Type B pancreatic cell (in vitro differentiated cells): ENCODE data around the gene OSTM1. TPM values are rescaled to one million over a fixed set of nuclear protein-coding genes. Genes with fewer than 3 reads are reported as not detected.

ENCODE experiments used
- DNase-seq: peaks from one replicate; pipeline ENCODE4 v3.0.0; 2021; ENCODE audit warnings: mixed read lengths; ENCODE audit not compliant: unreplicated experiment; ENCODE audit errors: extremely low spot score
- H3K27ac Mint-ChIP-seq: 2 replicates; pipeline ENCODE4 v1.8.0; 2021; ENCODE audit warnings: mild to moderate bottlenecking, mixed read lengths
- H3K27me3 Mint-ChIP-seq: 2 replicates; pipeline ENCODE4 v1.8.0; 2021; ENCODE audit warnings: mixed read lengths
- H3K36me3 Mint-ChIP-seq: 2 replicates; pipeline ENCODE4 v1.8.0; 2021; ENCODE audit warnings: mixed read lengths
- H3K4me1 Mint-ChIP-seq: one replicate; pipeline ENCODE4 v1.8.0; 2021; ENCODE audit warnings: mixed read lengths; ENCODE audit not compliant: unreplicated experiment
- H3K4me3 Mint-ChIP-seq: 2 replicates; pipeline ENCODE4 v1.8.0; 2021; ENCODE audit warnings: mild to moderate bottlenecking, mixed read lengths
- H3K9me3 Mint-ChIP-seq: 2 replicates; pipeline ENCODE4 v1.8.0; 2021; ENCODE audit warnings: mixed read lengths
- total RNA-seq: library from RNA; stranded (reverse); gene quantifications from 2 replicates; pipeline ENCODE4 v1.2.1, GENCODE V29; 2021; ENCODE audit warnings: low replicate concordance
- TF ChIP-seq, protein P1 (sequence below): fragments of 200-600 bp; sonication (generic); conservative IDR thresholded peaks from 2 replicates; pipeline ENCODE4 v1.5.0; 2021; ENCODE audit warnings: antibody characterized with exemption, mild to moderate bottlenecking

Gene OSTM1
- total RNA-seq, 1 donor from 2014 or later: 14.5 TPM

DNA sequence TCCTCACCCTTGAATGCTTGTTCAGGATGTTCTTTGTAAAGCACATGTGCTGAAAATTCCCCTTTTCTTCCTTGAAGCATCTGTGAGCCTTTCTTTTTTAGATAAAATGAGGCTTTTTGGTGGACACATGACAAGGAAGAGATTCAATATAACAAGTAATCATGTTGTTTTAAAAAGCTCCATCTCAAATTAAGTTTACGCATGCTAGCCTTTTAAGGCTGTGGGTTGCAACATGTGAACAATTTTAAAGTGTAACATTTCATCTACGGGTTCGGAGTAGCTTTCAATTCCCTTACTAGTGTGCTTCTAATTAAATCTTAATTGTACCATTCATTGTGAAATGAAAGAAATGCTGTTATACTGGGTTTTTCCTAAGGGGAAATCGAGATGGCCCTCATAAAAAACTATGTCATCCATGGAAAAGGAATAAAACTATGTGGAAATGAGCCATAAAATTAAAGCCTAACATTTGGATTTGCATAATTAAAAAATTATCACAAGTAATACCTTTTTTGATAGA, 19.3 kb upstream of the OSTM1 start:
- H3K4me3 Mint-ChIP-seq: no peak overlapping the region
- H3K36me3 Mint-ChIP-seq: no peaks in the 10 kb centered on the region
- DNase-seq: no peak
- H3K27me3 Mint-ChIP-seq: peaks cover 7% of the 10 kb centered on the region
- no peaks in the 10 kb centered on the region for H3K4me1 Mint-ChIP-seq
- no peak overlapping the region for H3K27ac Mint-ChIP-seq
- H3K9me3 Mint-ChIP-seq: no peaks in the 10 kb centered on the region
- TF ChIP-seq, protein P1, sequence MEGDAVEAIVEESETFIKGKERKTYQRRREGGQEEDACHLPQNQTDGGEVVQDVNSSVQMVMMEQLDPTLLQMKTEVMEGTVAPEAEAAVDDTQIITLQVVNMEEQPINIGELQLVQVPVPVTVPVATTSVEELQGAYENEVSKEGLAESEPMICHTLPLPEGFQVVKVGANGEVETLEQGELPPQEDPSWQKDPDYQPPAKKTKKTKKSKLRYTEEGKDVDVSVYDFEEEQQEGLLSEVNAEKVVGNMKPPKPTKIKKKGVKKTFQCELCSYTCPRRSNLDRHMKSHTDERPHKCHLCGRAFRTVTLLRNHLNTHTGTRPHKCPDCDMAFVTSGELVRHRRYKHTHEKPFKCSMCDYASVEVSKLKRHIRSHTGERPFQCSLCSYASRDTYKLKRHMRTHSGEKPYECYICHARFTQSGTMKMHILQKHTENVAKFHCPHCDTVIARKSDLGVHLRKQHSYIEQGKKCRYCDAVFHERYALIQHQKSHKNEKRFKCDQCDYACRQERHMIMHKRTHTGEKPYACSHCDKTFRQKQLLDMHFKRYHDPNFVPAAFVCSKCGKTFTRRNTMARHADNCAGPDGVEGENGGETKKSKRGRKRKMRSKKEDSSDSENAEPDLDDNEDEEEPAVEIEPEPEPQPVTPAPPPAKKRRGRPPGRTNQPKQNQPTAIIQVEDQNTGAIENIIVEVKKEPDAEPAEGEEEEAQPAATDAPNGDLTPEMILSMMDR: no peak

DNA sequence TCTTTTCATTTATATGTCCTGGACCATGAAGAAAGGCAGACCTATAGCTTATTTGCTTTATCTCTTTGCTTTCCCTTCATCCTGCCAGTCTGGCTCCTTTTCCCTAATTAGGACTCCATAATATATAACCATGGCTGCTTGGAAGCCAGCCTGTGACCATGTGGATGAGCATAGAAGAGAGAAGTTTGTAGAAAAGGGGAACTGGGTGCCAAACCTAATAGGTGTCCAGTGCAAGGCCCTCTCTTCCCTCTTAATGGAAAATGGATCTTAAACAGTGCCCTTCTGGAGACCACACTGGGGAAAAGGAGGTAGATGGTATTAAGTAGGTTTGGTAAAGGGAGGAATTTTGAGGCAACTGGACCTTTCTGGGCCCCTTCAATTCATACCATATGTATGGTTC, 16.7 kb upstream of the OSTM1 start:
- Mint-ChIP-seq H3K27me3 (peaks cover 7% of the 10 kb centered on the region), H3K9me3 (no peaks in the 10 kb centered on the region), H3K27ac (no peak overlapping the region), H3K36me3 (no peaks in the 10 kb centered on the region), H3K4me3 (no peak overlapping the region), H3K4me1 (no peaks in the 10 kb centered on the region)
- TF ChIP-seq, protein P1: no peak
- no peak for DNase-seq

DNA sequence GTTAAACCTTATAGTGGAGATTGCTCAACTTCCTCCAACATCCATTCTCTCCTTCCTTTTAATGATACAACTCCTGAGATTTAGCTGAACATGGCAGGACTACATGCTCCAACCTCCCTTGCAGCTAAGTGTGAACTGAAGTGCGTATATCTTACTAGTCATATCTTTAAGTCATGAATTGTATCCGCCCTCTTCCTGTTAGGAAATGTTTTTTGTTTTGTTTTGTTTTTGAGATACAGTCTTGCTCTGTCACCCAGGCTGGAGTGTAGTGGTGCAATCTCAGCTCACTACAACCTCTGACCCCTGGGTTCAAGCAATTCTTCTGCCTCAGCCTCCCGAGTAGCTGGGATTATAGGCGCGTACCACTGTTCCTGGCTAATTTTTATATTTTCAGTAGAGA, 8.8 kb upstream of the OSTM1 start:
- Mint-ChIP-seq H3K4me3 (no peak overlapping the region), H3K27ac (no peak overlapping the region), H3K9me3 (no peaks in the 10 kb centered on the region), H3K4me1 (no peaks in the 10 kb centered on the region), H3K27me3 (peaks cover 17% of the 10 kb centered on the region), H3K36me3 (no peaks in the 10 kb centered on the region)
- TF ChIP-seq, protein P1: no peak
- no peak for DNase-seq

DNA sequence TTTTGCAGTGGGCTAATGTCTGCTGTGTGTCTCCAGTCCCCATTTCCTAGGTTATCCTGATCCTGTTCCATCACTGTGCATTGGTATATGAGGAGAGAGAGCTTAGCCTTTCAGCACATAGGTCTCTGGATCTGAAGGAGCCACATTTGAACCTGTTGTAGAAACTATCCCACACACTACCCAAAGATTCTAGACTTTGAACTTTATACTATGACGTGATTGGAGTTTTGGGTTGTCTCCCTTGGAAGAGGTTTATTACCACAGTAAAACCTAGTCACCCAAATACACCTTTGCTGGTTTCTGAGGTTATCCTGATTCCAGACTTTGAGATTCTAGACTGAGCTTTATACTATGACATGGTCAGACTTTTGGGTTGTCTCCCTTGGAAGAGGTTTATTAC, 8.0 kb upstream of the OSTM1 start:
- no peaks in the 10 kb centered on the region for H3K9me3 Mint-ChIP-seq
- no peak overlapping the region for H3K4me3 Mint-ChIP-seq
- peaks cover 17% of the 10 kb centered on the region for H3K27me3 Mint-ChIP-seq
- DNase-seq: no peak
- H3K27ac Mint-ChIP-seq: no peak overlapping the region
- H3K4me1 Mint-ChIP-seq: no peaks in the 10 kb centered on the region
- TF ChIP-seq, protein P1: no peak
- H3K36me3 Mint-ChIP-seq: no peaks in the 10 kb centered on the region

DNA sequence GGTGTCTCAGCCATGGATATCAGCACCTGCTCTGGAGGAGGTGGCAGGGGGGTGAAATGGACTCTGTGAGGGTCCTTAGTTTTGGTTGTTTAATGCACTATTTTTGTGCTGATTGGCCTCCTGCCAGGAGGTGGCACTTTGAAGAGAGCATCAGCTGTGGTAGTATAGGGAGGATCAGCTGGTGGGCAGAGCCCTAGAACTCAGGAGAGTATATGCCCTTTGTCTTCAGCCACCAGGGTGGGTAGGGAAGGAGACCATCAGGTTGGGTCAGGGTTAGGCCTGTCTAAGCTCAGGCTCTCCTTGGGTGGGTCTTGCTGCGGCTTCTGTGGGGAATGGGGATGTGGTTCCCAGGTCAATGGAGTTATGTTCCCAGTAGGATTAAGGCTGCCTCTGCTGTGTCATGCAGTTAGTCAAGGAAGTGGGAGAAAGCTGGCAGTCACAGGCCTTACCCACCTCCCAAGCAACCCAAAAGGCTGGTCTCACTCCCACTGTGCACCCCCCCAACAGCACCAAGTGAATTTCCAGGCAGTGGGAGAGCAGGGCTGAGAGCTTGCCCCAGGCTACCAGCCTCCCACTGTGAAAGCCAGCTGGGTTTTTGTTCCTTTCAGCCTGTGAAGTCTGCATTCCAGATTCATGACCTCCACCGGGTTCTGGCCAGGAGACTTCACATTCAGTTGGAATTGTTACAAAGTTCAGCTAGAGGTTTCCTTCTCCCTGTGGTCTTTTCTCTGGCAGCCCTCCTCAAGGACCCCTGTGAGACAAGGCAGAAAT, 5.7 kb upstream of the OSTM1 start:
- no peak overlapping the region for H3K4me3 Mint-ChIP-seq
- no peaks in the 10 kb centered on the region for H3K36me3 Mint-ChIP-seq
- H3K9me3 Mint-ChIP-seq: no peaks in the 10 kb centered on the region
- H3K27me3 Mint-ChIP-seq: peaks cover 17% of the 10 kb centered on the region
- H3K27ac Mint-ChIP-seq: no peak overlapping the region
- TF ChIP-seq, protein P1: no peak
- no peak for DNase-seq
- H3K4me1 Mint-ChIP-seq: no peaks in the 10 kb centered on the region
